ENCODE results near the gene PRND. TPM values are rescaled to one million over a fixed set of nuclear protein-coding genes. Genes with fewer than 3 reads are reported as not detected.

PRND gene
- total and polyA plus RNA-seq, 2 of the 8 experiments (the other 6 are each of a cell fraction or from before 2014, with no cell fraction given), result 0.09 to 0.11 TPM

DNA sequence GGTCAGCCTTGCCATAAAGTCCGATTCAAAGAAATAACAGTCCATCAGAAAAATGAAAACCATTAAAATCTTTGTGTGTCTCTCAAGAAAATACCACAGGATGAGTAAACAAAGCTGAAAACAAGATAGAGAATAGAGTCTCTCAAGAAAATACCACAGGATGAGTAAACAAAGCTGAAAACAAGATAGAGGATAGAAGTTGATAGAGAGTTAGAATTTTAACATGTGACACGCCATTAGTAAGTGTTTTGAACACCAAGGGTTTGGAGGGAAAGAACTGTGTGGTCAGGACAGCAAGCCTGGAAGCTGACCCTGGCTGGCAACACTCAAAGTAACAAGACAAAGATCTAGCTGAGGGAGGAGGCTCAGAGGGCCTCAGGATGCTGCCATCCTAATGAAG lies 43.9 kb upstream of the PRND start (continued):
- TF ChIP-seq, protein P1, sequence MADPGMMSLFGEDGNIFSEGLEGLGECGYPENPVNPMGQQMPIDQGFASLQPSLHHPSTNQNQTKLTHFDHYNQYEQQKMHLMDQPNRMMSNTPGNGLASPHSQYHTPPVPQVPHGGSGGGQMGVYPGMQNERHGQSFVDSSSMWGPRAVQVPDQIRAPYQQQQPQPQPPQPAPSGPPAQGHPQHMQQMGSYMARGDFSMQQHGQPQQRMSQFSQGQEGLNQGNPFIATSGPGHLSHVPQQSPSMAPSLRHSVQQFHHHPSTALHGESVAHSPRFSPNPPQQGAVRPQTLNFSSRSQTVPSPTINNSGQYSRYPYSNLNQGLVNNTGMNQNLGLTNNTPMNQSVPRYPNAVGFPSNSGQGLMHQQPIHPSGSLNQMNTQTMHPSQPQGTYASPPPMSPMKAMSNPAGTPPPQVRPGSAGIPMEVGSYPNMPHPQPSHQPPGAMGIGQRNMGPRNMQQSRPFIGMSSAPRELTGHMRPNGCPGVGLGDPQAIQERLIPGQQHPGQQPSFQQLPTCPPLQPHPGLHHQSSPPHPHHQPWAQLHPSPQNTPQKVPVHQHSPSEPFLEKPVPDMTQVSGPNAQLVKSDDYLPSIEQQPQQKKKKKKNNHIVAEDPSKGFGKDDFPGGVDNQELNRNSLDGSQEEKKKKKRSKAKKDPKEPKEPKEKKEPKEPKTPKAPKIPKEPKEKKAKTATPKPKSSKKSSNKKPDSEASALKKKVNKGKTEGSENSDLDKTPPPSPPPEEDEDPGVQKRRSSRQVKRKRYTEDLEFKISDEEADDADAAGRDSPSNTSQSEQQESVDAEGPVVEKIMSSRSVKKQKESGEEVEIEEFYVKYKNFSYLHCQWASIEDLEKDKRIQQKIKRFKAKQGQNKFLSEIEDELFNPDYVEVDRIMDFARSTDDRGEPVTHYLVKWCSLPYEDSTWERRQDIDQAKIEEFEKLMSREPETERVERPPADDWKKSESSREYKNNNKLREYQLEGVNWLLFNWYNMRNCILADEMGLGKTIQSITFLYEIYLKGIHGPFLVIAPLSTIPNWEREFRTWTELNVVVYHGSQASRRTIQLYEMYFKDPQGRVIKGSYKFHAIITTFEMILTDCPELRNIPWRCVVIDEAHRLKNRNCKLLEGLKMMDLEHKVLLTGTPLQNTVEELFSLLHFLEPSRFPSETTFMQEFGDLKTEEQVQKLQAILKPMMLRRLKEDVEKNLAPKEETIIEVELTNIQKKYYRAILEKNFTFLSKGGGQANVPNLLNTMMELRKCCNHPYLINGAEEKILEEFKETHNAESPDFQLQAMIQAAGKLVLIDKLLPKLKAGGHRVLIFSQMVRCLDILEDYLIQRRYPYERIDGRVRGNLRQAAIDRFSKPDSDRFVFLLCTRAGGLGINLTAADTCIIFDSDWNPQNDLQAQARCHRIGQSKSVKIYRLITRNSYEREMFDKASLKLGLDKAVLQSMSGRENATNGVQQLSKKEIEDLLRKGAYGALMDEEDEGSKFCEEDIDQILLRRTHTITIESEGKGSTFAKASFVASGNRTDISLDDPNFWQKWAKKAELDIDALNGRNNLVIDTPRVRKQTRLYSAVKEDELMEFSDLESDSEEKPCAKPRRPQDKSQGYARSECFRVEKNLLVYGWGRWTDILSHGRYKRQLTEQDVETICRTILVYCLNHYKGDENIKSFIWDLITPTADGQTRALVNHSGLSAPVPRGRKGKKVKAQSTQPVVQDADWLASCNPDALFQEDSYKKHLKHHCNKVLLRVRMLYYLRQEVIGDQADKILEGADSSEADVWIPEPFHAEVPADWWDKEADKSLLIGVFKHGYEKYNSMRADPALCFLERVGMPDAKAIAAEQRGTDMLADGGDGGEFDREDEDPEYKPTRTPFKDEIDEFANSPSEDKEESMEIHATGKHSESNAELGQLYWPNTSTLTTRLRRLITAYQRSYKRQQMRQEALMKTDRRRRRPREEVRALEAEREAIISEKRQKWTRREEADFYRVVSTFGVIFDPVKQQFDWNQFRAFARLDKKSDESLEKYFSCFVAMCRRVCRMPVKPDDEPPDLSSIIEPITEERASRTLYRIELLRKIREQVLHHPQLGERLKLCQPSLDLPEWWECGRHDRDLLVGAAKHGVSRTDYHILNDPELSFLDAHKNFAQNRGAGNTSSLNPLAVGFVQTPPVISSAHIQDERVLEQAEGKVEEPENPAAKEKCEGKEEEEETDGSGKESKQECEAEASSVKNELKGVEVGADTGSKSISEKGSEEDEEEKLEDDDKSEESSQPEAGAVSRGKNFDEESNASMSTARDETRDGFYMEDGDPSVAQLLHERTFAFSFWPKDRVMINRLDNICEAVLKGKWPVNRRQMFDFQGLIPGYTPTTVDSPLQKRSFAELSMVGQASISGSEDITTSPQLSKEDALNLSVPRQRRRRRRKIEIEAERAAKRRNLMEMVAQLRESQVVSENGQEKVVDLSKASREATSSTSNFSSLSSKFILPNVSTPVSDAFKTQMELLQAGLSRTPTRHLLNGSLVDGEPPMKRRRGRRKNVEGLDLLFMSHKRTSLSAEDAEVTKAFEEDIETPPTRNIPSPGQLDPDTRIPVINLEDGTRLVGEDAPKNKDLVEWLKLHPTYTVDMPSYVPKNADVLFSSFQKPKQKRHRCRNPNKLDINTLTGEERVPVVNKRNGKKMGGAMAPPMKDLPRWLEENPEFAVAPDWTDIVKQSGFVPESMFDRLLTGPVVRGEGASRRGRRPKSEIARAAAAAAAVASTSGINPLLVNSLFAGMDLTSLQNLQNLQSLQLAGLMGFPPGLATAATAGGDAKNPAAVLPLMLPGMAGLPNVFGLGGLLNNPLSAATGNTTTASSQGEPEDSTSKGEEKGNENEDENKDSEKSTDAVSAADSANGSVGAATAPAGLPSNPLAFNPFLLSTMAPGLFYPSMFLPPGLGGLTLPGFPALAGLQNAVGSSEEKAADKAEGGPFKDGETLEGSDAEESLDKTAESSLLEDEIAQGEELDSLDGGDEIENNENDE (IDR thresholded peaks at IDR 0.05; ENCODE audit: insufficient replicate concordance, low read length), result no peak
- no peak for TF ChIP-seq TCF12 (IDR thresholded peaks at IDR 0.05; ENCODE audit: low read depth, low read length)
- no peak for TF ChIP-seq CBX8 (IDR thresholded peaks at IDR 0.05; ENCODE audit: borderline replicate concordance, low read depth, low read length)
- no peak for TF ChIP-seq RNF2 (IDR thresholded peaks at IDR 0.05; ENCODE audit: borderline replicate concordance, low read depth, low read length, missing control alignments, poor library complexity, severe bottlenecking)
- TF ChIP-seq, protein P2, sequence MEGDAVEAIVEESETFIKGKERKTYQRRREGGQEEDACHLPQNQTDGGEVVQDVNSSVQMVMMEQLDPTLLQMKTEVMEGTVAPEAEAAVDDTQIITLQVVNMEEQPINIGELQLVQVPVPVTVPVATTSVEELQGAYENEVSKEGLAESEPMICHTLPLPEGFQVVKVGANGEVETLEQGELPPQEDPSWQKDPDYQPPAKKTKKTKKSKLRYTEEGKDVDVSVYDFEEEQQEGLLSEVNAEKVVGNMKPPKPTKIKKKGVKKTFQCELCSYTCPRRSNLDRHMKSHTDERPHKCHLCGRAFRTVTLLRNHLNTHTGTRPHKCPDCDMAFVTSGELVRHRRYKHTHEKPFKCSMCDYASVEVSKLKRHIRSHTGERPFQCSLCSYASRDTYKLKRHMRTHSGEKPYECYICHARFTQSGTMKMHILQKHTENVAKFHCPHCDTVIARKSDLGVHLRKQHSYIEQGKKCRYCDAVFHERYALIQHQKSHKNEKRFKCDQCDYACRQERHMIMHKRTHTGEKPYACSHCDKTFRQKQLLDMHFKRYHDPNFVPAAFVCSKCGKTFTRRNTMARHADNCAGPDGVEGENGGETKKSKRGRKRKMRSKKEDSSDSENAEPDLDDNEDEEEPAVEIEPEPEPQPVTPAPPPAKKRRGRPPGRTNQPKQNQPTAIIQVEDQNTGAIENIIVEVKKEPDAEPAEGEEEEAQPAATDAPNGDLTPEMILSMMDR (IDR thresholded peaks at IDR 0.05; ENCODE audit: control extremely low read depth in 1 of 3, insufficient read depth in 1 of 3, low read depth in 1 of 3, low read length in 3 of 3), result no peak
- no peak for TF ChIP-seq POU5F1 (IDR thresholded peaks at IDR 0.05; ENCODE audit: low read depth, low read length)
- no peak for TF ChIP-seq CHD2 (IDR thresholded peaks at IDR 0.05; ENCODE audit: low read length)
- TF ChIP-seq CTBP2 (IDR thresholded peaks at IDR 0.05; ENCODE audit: borderline replicate concordance, insufficient read depth, insufficient read length, low read length), result no peak
